VCaP (cell line): Measurements from ENCODE around the gene ORC3.
"Not testable (repeated sequence)": the region's sequence is repeated elsewhere in the genome, so short reads cannot be mapped to it uniquely, and the experiment has no call there.

Source experiments
- H3K27ac ChIP-seq: fragments of 450-650 bp; 2 replicates; pipeline ENCODE4 v1.5.1; 2017
- CTCF ChIP-seq: fragments of 450-650 bp; conservative IDR thresholded peaks from 2 replicates; pipeline ENCODE4 v1.5.1; 2017; ENCODE audit warnings: mild to moderate bottlenecking, moderate library complexity

The ORC3 gene

GRCh38 chr6:87682310-87682709, 92.4 kb downstream of the ORC3 start:
- H3K27ac ChIP-seq = no peak overlapping the region
- TF ChIP-seq CTCF = no peak

DNA sequence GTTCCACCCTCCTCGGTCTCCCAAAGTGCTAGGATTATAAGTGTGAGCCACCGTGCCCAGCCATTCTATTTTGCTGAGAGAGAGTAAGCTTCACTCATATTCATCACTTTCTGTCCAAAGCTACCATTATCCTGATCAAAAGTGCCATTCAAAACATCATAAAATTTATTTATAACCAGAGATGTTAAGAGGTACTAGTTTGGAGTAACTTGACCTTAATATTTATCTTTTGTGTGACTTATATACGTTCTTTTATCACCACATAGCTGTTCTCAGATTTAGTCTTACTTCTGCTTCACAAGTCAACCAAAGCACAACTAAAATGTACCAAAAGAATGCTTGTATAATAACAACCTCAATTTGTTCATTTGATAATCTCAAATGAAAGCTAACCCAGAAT, 94.0 kb downstream of the ORC3 start:
- TF ChIP-seq CTCF = no peak
- H3K27ac ChIP-seq = no peak overlapping the region

GRCh38 chr6:87684895-87685654, 95.1 kb downstream of the ORC3 start:
- TF ChIP-seq CTCF = no peak
- H3K27ac ChIP-seq = no peak overlapping the region

DNA sequence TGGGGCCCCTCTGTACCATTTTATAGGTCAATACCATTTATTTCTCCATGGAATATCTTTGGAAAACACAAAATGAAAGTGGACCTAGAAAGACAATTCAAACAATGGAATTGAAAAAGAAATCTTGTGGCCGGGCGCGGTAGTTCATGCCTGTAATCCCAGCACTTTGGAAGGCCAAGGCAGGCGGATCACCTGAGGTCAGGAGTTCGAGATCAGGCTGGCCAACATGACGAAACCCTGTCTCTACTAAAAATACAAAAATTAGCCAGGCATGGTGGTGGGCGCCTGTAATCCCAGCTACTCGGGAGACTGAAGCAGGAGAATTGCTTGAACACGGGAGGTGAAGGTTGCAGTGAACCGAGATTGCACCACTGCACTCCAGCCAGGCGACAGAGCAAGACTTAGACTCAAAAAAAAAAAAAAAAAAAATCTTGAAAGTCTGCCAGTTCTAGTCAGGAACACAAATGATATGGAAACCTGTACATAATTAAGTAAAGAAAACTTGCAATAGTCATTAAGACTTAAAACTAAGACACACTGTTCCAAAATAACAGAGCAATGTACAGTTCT, 96.8 kb downstream of the ORC3 start:
- not testable (repeated sequence) for H3K27ac ChIP-seq

- TF ChIP-seq CTCF = no peak
- no peak overlapping the region for H3K27ac ChIP-seq
Measured at GRCh38 chr6:87687296-87687695, 97.4 kb downstream of the ORC3 start.

GRCh38 chr6:87687893-87688292, 98.0 kb downstream of the ORC3 start:
- not testable (repeated sequence) for H3K27ac ChIP-seq

- no peak overlapping the region for H3K27ac ChIP-seq
- TF ChIP-seq CTCF = no peak
Measured at GRCh38 chr6:87690441-87690840, 100.5 kb downstream of the ORC3 start.

GRCh38 chr6:87692086-87692485, 102.2 kb downstream of the ORC3 start:
- no peak for TF ChIP-seq CTCF
- no peak overlapping the region for H3K27ac ChIP-seq

- H3K27ac ChIP-seq = not testable (repeated sequence)
Measured at GRCh38 chr6:87696817-87697216, 106.9 kb downstream of the ORC3 start.
